ENCODE results near the gene RPS25.
"Not testable (repeated sequence)": the region's sequence is repeated elsewhere in the genome, so short reads cannot be mapped to it uniquely, and the experiment has no call there.

The RPS25 gene

GRCh38 chr11:118971646-118972045, 46.5 kb downstream of the RPS25 start, which contains the start of gene FOXR1:
FOXR1 (plus strand) TSS chr11:118971761; CDS start chr11:118971932, 171 bp downstream.
- Histone ChIP-seq H3K36me3 (replicated peaks; ENCODE audit: insufficient read depth, low read length) (no peaks in the 10 kb centered on the region), H3K9me3 (replicated peaks; ENCODE audit: insufficient read depth, low read length) (no peaks in the 10 kb centered on the region), H3K27me3 (replicated peaks; ENCODE audit: insufficient read depth, low read length) (no peaks in the 10 kb centered on the region), H2AFZ (ENCODE audit: low read length) (no peak within 1 kb of the TSS), H3K9ac (ENCODE audit: low read length) (no peak within 1 kb of the TSS), H3K4me2 (ENCODE audit: low read depth, low read length) (no peak within 1 kb of the TSS), H3F3A (ENCODE audit: insufficient read depth, low read length) (no peaks in the 10 kb centered on the region), H3K27ac (ENCODE audit: low read length) (no peak within 1 kb of the TSS), H3K79me2 (ENCODE audit: low read length) (no peaks in the 10 kb centered on the region), H4K20me1 (ENCODE audit: insufficient read depth, low read length) (no peaks in the 10 kb centered on the region), H3K4me3 (ENCODE audit: low read length) (no peak within 1 kb of the TSS), H3K4me1 (ENCODE audit: low read length) (no peaks in the 10 kb centered on the region), H3K9me2 (replicated peaks; ENCODE audit: insufficient read depth, low read length) (no peaks in the 10 kb centered on the region)
- TF ChIP-seq EZH2 (optimal IDR thresholded peaks at IDR 0.05; ENCODE audit: low read depth, low read length) (no peak), EZH2phosphoT487 (IDR thresholded peaks at IDR 0.05; ENCODE audit: low read length) (no peak)
- TF ChIP-seq, protein P1, sequence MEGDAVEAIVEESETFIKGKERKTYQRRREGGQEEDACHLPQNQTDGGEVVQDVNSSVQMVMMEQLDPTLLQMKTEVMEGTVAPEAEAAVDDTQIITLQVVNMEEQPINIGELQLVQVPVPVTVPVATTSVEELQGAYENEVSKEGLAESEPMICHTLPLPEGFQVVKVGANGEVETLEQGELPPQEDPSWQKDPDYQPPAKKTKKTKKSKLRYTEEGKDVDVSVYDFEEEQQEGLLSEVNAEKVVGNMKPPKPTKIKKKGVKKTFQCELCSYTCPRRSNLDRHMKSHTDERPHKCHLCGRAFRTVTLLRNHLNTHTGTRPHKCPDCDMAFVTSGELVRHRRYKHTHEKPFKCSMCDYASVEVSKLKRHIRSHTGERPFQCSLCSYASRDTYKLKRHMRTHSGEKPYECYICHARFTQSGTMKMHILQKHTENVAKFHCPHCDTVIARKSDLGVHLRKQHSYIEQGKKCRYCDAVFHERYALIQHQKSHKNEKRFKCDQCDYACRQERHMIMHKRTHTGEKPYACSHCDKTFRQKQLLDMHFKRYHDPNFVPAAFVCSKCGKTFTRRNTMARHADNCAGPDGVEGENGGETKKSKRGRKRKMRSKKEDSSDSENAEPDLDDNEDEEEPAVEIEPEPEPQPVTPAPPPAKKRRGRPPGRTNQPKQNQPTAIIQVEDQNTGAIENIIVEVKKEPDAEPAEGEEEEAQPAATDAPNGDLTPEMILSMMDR (IDR thresholded peaks at IDR 0.05; ENCODE audit: low read length) = no peak
- DNase-seq = no peak

GRCh38 chr11:118969508-118969907, 48.6 kb downstream of the RPS25 start:
- H3K4me3 ChIP-seq (ENCODE audit: low read length); H3K4me1 ChIP-seq (ENCODE audit: low read length); H3K36me3 ChIP-seq (replicated peaks; ENCODE audit: insufficient read depth, low read length); H2AFZ ChIP-seq (ENCODE audit: low read length); H3F3A ChIP-seq (ENCODE audit: insufficient read depth, low read length); H3K27me3 ChIP-seq (replicated peaks; ENCODE audit: insufficient read depth, low read length); H3K4me2 ChIP-seq (ENCODE audit: low read depth, low read length); H3K9ac ChIP-seq (ENCODE audit: low read length); H3K9me3 ChIP-seq (replicated peaks; ENCODE audit: insufficient read depth, low read length); H3K27ac ChIP-seq (ENCODE audit: low read length); H4K20me1 ChIP-seq (ENCODE audit: insufficient read depth, low read length); H3K79me2 ChIP-seq (ENCODE audit: low read length); H3K9me2 ChIP-seq (replicated peaks; ENCODE audit: insufficient read depth, low read length); DNase-seq: not testable (repeated sequence)
